ENCODE results near the gene PRDM12.

PRDM12 gene

DNA sequence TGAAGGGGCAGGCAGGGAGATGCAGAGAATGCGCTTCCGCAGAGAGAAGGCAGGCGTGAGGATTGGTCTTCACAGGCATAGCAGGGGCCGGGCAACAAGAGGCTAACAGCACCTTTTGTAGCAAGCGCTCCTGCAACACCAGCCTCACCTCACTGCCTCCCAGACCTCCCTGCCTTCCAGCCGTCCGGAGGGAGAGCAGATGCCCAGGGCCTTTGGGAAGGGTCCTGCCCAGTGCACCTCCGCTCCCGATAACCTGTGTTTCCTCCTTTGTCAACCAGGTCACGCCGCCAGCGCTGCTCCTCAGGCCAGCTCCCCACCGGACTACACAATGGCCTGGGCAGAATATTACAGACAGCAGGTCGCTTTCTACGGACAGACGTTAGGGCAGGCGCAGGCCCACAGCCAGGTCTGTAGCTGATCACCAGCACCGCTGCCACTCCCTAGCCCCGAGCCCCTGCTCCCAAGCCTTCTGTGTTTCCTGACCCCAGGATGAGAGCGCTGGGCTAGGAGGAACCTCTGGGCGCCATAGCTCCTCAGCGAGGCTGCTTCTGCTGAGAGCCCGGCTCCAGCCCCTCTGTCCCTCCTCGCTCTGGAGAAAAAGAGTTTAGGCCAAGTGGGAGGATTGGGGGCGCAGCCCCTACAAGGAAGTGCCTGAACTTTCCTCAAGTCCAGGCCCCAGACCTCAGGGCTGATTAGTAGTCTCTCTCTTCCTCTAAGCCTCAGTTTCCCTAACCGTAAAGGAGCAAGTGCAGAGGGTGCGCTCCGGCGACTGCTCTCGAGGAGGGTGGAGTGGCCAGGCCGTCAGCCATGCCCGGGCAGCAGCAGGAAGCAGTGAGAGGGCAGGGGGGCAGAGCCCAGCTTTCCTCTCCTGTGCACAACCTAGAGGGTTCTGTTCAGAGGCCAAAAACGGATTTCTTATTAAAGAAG lies 28.4 kb upstream of the PRDM12 start:
- DNase-seq (ENCODE audit: low read depth), result no peak

DNA sequence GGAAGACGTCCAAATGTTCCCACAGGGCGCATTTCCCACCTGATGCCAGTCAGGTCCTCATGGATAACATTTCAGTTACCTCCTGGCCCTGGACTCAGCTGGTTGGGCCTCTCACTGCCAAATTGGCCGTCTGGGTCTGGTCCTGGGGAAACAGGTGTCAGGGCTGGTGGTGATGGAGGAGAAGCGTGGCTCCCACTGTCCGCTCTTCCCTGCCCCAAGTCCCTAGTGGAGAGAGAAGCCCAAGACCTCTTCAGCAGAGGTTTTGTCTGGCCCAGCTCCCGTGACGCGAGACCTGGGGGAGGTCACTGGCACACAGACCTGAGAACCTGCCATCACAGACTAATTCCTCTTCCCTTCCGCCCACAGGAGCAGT lies 27.8 kb upstream of the PRDM12 start:
- no peak for DNase-seq (ENCODE audit: low read depth)

DNA sequence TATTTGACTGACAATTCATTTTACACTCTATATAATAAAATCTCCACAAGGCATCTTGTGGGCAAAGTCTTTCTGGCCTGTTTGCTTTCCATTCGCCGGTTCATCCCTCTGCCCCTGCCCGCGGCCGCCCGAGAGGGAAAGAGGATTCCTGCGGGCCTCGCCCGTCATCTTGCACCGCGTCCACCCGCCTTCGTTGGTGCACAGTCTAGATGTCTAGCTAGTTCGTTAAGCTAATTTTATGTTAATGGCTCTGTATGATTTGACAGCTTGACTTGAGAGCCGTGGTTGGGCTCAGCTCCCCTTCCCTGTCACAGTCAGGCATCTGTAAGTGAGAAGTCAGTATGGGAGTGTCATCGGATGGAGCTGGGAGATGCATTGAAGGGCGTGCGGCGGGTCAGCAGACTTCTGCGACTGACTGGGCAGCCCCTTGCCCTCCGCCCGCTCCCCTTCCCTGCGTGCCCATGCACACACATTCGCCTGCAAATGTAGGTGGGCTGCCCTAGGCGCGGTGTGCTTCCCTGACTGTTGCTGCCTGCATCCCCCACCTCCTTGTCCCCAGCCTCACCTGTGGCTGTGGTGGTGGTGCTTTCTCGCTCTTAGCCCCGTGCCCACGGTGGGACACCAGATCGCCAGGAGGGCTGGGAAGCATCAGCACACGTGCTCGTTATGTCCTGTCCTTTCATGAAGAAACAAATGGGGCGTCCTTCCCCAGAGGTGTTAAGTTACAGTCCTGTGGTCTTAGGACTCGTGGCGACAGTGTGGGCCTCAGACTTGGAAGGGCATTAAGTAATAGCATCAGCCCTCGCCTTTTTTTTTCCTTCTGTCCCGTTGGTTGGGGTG lies 25.9 kb upstream of the PRDM12 start:
- DNase-seq (ENCODE audit: low read depth), result no peak

DNA sequence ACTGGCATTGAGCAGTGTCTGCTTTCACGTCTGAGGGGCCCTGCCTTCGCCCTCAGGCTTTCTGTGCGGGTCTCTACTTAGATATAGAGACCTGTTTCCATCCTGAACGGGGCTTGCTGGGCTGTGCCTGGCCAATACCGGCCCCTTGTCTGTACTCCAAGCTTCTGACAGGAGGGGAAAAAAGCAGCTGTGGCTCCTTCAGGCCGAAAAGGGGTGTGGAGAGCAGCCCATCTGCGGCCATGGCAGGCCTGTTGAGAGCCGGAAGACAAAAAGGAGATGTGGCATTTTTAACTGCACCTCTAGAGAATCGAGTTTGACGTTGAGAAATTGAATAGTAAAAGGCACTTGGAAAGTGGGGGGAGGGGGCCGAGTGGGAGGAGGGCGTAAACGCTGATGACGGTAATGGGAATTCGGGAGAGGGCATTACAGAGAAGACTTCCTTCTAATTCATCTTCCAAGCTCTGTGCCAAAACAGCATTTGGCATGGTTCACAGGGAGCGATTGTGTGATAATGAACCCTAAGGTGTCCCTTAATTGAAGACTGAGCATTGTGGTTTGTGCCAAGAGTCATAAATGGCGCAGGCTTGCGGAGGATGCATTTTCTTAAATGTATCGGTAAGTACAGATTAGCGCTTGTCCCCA lies 25.1 kb upstream of the PRDM12 start:
- DNase-seq (ENCODE audit: low read depth), result no peak

DNA sequence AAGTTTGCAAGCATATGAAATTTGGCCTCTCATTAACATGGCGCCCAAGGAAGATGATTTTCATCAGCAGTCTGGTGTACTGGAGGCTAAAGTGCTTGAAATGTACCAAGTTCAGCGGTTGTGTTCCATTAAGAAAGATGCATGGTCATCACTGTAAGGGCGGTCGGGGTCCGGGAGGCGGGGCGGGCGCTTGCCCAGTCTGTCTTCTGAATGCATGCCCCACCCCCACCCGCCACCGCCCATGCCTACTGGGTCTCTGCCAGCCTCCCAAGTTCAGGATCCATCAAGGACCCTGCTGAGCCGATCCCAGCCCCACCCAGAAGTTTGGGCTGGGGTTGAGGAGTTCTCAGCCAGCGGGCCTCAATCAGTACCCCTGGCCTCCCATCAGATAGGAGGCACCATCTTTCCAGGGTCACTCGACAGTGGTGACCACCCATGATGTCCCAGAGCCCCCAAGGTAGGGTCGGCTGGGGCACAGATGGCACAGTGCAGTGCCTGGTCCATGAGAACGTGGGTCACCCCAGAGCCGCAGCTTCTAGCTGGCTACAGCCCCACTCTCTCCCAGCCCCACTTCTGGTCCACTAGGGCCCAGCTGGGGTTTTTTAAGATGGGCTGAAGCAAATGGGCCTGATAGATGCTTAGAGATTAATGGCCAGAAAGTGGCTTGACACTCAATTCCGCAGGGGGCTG lies 24.4 kb upstream of the PRDM12 start:
- DNase-seq (ENCODE audit: low read depth), result no peak

DNA sequence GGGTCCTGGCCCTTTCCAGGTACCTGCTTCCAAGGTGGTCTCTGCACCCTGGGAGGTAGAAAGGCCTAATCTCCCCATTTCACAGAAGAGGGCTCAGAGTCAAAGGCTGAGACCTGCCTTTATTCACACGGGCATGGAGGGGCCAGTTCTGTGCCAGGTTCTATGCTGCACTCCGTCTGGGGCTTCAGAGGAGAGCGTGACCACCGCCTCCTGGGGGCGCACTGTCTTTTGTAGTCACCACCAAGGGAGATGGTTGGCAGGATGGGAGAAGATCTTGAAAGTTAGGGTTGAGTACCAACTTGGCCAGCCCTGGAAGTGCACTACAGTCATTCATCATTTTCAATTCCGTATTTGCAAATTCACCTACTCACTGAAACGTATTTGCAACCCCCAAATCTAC lies 23.7 kb upstream of the PRDM12 start:
- DNase-seq (ENCODE audit: low read depth), result no peak

DNA sequence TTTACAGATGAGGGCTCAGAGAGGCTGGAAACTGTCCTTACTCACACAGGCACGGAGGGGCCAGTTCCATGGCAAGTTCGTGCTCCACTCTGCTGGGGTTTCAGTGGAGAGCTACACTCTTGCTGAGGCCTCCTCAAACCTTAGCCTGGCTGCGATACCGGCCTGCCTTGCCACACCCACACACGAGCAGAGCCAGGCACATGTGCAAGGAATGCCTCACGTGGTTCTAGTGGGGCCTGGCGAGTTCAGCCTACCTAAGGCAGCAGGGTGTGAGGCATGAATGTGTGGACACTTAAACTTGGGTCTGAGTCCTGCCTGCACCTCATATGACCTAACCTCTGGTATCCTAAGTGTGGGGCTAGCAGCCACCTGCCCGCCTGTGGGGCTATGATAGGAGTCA lies 21.5 kb upstream of the PRDM12 start:
- no peak for DNase-seq (ENCODE audit: low read depth)

DNA sequence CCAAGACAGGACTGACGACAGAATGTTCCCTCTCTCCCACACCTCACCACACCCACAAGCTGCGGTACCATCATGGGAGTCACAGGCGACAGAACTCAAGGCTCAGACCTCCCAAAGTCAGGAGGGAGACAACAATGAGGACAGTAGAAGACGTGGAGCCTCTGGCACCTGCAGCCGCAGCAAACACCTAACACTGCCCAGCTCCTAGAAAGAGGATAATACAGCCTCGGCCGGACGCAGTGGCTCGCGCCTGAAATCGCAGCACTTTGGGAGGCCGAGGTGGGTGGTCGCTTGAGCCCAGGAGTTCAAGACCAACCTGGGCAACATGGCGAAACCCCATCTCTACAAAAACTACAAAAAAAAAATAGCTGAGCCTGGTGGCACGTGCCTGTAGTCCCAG lies 13.2 kb upstream of the PRDM12 start:
- DNase-seq (ENCODE audit: low read depth), result no peak

DNA sequence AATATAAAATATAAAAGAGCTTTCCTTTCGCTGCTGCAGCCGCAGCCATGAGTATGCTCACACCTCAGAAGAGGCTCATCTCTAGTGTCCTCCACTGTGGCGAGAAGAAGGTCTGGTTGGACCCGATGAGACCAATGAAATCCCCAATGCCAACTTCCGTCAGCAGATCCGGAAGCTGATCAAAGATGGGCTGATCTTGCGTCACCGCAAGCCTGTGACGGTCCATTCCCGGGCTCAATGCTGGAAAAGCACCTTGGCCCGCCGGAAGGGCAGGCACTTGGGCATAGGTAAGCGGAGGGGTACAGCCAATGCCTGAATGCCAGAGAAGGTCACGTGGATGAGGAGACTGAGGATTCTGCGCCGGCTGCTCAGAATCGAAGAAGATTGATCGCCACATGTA lies 12.6 kb upstream of the PRDM12 start:
- no peak for DNase-seq (ENCODE audit: low read depth)

DNA sequence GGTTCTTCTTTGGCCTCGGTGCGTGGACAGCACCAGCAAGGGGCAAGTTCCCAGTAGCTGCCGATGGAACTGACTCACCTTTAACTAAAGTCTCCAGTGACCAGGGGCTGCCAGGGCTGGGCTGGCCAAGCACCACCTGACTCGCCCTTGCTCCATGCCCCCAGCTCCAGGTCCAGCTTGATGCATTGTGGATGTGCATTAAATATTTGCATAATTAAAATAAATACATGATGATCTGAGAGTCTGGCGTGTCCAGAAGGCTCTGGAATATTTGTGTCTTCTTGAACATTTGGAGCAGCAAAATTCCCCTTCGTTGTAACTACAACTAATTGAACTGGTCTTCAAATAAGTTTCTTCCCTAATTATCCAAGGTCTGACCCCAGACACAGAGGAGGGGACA lies 9.5 kb upstream of the PRDM12 start:
- no peak for DNase-seq (ENCODE audit: low read depth)

DNA sequence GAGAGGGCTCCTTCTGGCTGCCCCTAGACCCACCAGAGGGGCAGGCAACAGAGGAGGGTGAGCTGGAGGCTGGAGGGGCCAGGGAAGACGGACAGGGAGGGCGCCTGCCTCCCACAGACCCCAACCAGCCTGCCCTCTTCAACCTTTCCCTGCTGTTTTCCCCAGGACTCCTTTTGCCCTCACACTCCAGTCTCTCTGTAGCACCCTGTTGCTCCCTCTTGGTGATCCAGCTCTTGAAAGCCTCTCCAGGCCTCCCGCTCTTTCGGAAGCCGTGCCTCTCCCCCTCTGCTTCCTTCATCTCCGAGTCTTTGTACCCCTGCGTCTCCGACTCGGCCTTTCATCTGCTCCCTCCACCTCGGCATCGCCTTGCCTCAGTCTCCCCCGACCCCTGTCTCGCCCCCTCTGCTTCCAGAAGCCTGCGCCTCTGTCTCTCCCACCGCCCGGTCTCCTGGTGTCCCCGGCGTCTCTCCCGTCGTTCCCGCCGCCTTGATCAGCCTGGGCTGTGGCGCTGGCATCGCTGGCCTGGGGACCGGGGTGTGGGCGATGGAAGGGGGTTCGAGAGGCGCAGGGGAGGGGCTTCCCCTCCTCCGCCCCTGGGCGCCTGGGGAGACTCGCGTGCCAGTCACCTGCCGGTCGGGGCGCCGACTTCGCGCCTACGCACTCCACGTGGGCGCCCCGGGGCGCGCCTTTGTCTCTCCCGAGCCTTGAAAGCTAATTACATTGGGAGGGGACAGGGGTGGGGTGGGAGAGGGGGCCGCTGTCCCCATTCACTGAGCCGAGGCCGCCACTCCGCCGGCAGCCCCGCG lies 5.3 kb upstream of the PRDM12 start:
- no peak for DNase-seq (ENCODE audit: low read depth)

DNA sequence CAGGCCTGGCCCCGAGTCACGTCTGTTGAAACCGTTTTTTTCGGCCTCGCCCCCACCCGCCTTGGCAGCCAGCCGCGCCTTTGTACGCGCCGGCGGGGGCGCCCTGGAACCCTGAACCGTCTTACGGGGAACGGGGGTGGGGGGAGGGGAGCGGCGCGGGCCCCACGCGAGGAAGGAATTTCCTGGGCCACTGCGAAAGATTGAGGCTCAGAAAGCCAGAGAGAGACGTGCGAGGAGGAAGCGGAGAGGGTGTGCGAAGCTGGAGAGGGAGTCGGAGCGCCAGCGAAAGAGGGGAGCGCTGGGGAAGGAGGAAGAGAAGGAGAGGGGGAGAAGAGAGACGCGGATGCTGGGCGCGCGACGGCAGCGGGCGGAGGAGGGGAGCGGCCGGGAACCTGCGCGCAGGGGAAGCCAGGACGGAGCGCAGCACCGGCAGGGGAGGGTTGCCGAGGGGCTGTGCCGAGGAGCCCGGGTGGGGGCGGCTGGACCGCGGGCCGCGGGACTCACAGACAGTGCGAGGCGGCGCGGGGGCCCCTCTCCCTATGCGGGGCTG lies 4.6 kb upstream of the PRDM12 start:
- DNase-seq (ENCODE audit: low read depth), result no peak

DNA sequence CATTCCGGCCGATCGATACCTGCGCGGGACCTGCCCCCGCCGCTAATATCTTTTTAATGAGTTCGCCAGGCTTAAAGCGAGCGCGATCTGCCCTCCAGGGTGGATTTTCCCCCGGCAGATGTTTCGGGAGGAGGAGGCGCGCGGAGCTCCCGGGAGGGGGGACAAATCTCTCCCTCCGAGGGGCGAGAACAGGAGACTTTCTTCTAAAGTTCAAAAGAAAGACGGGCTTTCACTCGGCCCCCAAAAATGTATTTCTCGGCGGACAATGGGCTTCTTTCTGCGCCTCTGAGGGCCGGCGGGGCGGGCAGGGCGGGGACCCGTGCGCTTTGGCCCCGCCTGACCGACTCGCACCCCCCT lies 4.1 kb upstream of the PRDM12 start:
- no peak for DNase-seq (ENCODE audit: low read depth)

DNA sequence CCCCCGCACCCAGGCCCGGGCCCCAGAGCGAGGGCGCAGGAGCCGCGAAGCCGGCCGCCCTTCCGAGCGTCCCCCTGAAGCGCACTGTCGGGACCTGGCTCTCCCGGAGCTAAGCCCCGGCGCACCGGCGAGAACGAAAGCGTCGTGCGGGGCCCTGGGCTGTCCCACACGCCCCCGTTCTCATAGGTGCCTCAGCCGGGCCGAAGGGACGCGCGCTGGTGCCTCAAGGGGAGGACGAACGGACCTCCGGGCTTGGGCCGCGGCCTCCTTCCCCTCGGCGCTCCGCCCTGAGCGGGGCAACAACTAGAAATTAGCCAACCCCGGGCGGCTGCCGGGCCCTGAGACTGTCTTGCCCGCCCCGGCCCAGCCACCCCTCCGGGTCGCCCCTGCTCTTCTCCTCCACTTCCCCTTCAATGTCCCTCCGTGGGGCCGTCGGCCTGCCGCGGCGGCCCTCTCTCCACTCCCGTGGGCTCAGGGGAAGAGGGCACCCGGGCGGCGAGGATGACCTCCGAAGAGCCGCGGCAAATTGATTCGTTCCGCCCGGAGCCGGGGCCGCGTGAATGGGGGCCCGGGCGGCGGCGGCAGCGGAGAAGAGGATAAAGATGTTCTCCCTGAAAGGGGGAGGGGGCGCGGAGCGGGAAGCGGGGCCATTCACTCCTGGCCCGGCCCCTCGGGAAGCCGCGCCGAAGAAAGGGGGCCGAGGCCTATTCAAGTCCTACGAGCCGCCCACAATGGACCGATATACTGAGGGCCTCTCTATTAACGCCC lies 3.5 kb upstream of the PRDM12 start:
- DNase-seq (ENCODE audit: low read depth), result no peak

DNA sequence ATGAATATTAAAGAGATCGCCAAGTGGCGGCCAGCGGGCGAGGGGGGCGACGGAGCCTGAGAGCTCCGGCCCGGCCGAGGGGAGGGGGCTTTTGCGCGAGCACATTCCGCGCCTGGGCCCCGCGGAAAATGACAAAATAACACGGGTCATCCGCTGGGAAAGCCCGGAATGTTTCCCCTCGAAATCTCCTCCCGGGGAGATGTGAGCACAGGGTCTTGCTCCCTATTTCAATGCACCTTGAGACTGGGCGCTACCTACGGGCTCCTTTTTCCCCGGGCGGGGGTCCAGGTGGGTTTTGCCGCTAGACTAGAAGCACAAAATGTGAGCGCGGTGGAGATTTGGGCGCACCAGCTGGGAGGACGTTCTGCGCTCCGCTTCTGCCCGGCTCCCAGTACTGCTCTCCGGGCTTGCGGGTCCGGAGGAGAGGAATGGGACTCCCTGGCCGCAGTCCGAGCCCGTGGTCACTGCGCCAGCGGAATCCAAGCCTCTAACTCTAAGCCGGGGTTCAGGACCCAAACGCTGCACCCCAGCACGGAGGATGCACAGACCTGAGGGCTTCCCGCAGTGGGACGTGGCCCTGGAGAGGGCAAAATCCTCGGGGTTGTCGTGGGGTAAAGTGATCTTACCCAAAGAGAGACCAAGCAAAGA lies 2.8 kb upstream of the PRDM12 start:
- DNase-seq (ENCODE audit: low read depth), result no peak

DNA sequence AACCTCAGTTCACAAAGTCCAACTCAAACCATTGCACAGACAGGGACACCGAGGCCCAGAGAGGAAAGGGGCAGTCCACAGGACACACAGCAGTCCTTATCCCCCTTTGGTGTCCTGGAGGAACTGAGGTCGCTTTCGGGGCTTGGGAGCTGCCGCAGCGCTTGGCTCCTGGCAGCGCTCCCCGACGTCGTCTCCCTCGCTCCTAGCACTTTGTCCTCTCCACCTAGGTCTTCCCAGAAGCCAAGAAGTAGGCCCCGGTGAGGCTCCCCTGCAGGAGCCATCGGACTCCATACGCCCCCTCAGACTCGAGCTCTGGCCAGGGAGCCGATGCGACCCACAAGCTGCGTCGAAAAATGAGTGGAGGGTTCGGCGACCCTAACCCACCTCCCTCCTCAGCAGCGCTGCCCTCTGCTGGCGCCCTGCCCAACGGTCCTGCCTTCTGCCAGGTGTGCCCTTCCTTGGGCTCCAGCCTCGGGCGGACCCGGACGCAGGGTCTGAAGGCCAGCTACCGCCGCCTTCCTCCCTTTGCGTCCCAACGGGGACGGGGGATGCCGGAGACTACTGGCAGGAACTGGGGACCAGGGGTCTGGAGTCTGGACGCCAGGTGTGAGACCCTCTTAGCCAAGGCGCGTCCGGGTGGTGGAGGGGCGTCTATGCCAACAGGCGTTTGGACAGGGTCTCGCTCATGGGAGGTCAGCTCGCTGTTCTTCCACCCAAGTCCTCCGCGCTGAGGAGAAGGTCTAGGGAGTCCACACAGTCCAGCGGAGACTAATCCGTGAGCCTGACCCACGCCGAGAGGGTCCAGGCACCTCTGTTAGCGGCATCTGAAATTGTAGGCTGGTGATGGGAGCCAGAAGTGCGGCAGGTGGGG lies 2.1 kb upstream of the PRDM12 start:
- no peak for DNase-seq (ENCODE audit: low read depth)

DNA sequence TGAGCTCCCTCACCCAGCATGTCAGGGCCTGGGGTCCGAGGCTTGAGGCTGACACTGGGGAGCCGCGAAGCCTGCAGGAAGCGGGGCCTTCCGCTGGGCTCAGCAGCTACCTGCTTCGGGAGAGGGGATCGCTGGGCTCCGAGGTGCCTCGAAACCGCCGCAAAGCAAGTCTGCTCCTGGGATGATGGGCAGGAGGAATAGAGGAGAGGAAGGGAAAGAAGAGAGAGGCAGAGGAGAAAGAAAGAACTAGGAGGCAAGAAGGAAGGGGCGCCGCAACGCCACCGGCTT lies 1.5 kb upstream of the PRDM12 start:
- no peak for DNase-seq (ENCODE audit: low read depth)

DNA sequence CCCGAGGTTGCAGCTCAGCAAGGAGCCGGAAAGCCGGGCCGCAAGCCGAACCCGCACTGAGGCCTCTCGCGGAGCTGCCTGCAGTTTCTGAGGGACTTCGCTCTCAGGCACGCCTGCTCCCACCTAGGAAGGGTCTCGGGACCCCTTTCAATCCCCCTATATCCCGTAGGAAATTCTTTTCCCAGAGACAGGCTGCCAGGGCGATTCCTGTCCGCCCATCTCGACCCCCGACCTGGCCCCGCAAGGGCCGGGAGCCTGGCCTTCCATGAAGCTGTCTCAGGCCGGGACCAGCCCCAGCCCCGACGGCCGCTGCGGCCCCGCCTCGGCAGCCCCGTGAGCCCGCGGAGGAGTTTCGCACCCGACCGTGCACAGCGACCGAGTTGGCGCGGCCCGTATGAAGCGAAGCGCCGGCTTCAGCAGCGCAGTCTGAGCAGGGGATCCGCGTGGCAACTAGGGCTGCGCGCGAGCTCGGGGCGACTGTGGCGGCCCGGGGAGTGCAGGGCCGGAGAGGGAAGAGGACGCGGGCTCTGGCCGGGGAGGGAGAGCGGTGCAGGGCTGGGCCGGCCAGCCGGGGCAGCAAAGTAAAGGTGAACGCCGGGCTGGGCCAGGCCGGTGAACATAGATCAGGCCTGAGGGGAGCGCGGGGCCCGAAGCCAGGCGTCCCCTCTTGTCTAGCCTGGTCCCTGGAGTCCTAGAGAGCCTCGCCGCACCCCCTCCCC lies 977 bp upstream of the PRDM12 start:
- no peak for DNase-seq (ENCODE audit: low read depth)

DNA sequence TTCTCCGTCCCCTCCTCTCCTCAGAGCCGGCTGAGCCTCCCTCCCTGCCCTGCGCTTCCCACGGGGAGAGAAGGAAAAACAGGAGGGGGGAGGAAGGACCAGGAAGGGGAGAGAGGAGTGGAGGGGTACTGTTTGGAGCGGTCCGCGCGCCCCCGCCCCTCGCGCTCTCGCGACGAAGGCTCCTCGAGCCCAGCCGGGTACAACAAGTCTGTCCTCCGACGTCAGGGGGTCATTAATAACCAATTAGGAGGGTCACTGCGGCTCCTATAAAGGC lies 480 bp upstream of the PRDM12 start:
- DNase-seq (ENCODE audit: low read depth), result no peak

All from amniotic epithelial cell (primary cell).